A673 (cell line): ENCODE measurements around the gene MST1. TPM values are rescaled to one million over a fixed set of nuclear protein-coding genes. Genes with fewer than 3 reads are reported as not detected.

ENCODE experiments used
- BruUV-seq: library from RNA; stranded (reverse); fragments of 400-500 nt; replicated peaks from 2 replicates; lab custom pipeline; 2021; lab: Mats Ljungman, UMichigan
- CTCF ChIA-PET: fragments of 300-600 bp; sonication (Branson Sonifier 250); formaldehyde crosslinking; loops from one replicate; lab custom pipeline; 2022; ENCODE audit warnings: antibody characterized with exemption; lab: Charles Lee
- POLR2A ChIA-PET: fragments of 300-600 bp; sonication (Branson Sonifier 250); formaldehyde crosslinking; loops from one replicate; lab custom pipeline; 2022; ENCODE audit warnings: antibody characterized with exemption; ENCODE audit not compliant: low non-redundant PET; lab: Charles Lee
- DNase-seq: peaks from one replicate; pipeline ENCODE4 v3.0.0-alpha.2; 2015; ENCODE audit warnings: low spot score
- H3K27ac ChIP-seq: fragments of 200-600 bp; sonication (generic); 2 replicates; pipeline ENCODE4 v1.5.1; 2016; ENCODE audit warnings: mixed run types, low read depth, mild to moderate bottlenecking, mixed read lengths, antibody characterized with exemption, low read length; ENCODE audit not compliant: poor library complexity, severe bottlenecking
- H3K27me3 ChIP-seq: fragments of 200-600 bp; sonication (generic); replicated peaks from 2 replicates; pipeline ENCODE4 v1.6.1; 2017; ENCODE audit warnings: mixed run types, low read depth, mild to moderate bottlenecking, mixed read lengths, antibody characterized with exemption, low read length; ENCODE audit not compliant: insufficient read depth, poor library complexity
- H3K36me3 ChIP-seq: fragments of 200-600 bp; sonication (generic); 2 replicates; pipeline ENCODE4 v1.6.1; 2016; ENCODE audit warnings: mixed run types, mild to moderate bottlenecking, mixed read lengths, antibody characterized with exemption, low read length; ENCODE audit not compliant: insufficient read depth, poor library complexity, severe bottlenecking
- H3K4me1 ChIP-seq: fragments of 200-600 bp; sonication (generic); 2 replicates; pipeline ENCODE4 v1.6.1; 2017; ENCODE audit warnings: mixed run types, mild to moderate bottlenecking, mixed read lengths, antibody characterized with exemption, low read length; ENCODE audit not compliant: insufficient read depth, poor library complexity, severe bottlenecking
- H3K4me3 ChIP-seq: fragments of 200-600 bp; sonication (generic); 2 replicates; pipeline ENCODE4 v1.5.1; 2016; ENCODE audit warnings: low read depth, mixed run types, mild to moderate bottlenecking, mixed read lengths, low read length; ENCODE audit not compliant: poor library complexity, severe bottlenecking
- H3K9me3 ChIP-seq: fragments of 200-600 bp; sonication (generic); 2 replicates; pipeline ENCODE4 v1.6.1; 2016; ENCODE audit warnings: mixed run types, low read depth, mild to moderate bottlenecking, mixed read lengths, antibody characterized with exemption, low read length; ENCODE audit not compliant: poor library complexity, severe bottlenecking
- EZH2 ChIP-seq: fragments of 200-600 bp; sonication (generic); IDR thresholded peaks from 2 replicates; pipeline ENCODE4 v1.6.1; 2017; ENCODE audit warnings: borderline replicate concordance, low read depth, mild to moderate bottlenecking, mixed read lengths, antibody characterized with exemption, low read length; ENCODE audit not compliant: poor library complexity, severe bottlenecking
- intact Hi-C: fragments of 100-400 bp; cut with micrococcal nuclease; formaldehyde crosslinking; loops from one replicate; pipeline ENCODE4 v1.10.0; 2022; ENCODE audit not compliant: unreplicated experiment
- total RNA-seq: library from RNA; stranded (reverse); gene quantifications from 2 replicates; pipeline ENCODE4 v1.2.3, GENCODE V29; 2021
- TF ChIP-seq, protein P1 (sequence below): fragments of 300-800, 200-600 bp; sonication (generic); conservative IDR thresholded peaks from 2 replicates; pipeline ENCODE4 v1.5.1; 2017; ENCODE audit warnings: low read depth, mild to moderate bottlenecking, antibody characterized with exemption, low read length, moderate library complexity, mixed read lengths

The MST1 gene
- total RNA-seq, 1 experiment from 2014 or later, result 3.7 TPM

DNA sequence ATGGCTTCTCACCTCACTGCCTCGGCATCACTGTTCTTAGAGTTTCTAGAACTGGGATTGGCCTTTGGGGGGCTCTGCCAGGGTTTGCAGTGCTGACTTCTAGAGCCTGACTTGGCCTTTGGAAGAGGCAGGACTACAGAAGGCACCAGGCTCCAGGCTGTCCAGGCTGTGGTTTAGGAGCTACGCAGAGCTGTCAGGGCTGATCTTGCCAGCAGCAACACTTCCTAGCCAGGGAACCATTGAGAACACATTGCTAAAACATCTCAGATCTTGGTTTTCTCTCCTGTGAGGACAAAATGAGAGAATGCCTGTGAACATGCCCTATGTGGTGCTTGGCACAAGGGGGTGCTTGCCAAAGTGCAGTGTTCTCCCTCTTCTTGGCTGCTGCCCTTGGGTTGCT lies 49.7 kb downstream of the MST1 start:
- ChIA-PET POLR2A (no interaction called here), CTCF (no interaction called here)
- intact Hi-C loops, result no loop called here
- H3K27me3 ChIP-seq, result no peaks in the 10 kb centered on the region
- H3K36me3 ChIP-seq, result no peaks in the 10 kb centered on the region
- no peaks in the 10 kb centered on the region for H3K9me3 ChIP-seq
- H3K4me3 ChIP-seq, result no peak overlapping the region
- no peak for DNase-seq
- TF ChIP-seq, protein P1, sequence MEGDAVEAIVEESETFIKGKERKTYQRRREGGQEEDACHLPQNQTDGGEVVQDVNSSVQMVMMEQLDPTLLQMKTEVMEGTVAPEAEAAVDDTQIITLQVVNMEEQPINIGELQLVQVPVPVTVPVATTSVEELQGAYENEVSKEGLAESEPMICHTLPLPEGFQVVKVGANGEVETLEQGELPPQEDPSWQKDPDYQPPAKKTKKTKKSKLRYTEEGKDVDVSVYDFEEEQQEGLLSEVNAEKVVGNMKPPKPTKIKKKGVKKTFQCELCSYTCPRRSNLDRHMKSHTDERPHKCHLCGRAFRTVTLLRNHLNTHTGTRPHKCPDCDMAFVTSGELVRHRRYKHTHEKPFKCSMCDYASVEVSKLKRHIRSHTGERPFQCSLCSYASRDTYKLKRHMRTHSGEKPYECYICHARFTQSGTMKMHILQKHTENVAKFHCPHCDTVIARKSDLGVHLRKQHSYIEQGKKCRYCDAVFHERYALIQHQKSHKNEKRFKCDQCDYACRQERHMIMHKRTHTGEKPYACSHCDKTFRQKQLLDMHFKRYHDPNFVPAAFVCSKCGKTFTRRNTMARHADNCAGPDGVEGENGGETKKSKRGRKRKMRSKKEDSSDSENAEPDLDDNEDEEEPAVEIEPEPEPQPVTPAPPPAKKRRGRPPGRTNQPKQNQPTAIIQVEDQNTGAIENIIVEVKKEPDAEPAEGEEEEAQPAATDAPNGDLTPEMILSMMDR, result no peak
- no peak for TF ChIP-seq EZH2
- no peaks in the 10 kb centered on the region for H3K4me1 ChIP-seq
- H3K27ac ChIP-seq, result no peak overlapping the region
- BruUV-seq, result no TSS peak

- no peak overlapping the region for H3K4me3 ChIP-seq
- H3K4me1 ChIP-seq, result no peaks in the 10 kb centered on the region
- no peaks in the 10 kb centered on the region for H3K27me3 ChIP-seq
- ChIA-PET POLR2A (no interaction called here), CTCF (no interaction called here)
- H3K9me3 ChIP-seq, result no peaks in the 10 kb centered on the region
- H3K36me3 ChIP-seq, result no peaks in the 10 kb centered on the region
- DNase-seq, result peak; percentile 1
- intact Hi-C loops, result no loop called here
- no TSS peak for BruUV-seq
- H3K27ac ChIP-seq, result no peak overlapping the region
- TF ChIP-seq EZH2, result no peak
- TF ChIP-seq, protein P1, result no peak
These were observed 50.8 kb downstream of the MST1 start for GRCh38 chr3:49638445-49638844.

DNA sequence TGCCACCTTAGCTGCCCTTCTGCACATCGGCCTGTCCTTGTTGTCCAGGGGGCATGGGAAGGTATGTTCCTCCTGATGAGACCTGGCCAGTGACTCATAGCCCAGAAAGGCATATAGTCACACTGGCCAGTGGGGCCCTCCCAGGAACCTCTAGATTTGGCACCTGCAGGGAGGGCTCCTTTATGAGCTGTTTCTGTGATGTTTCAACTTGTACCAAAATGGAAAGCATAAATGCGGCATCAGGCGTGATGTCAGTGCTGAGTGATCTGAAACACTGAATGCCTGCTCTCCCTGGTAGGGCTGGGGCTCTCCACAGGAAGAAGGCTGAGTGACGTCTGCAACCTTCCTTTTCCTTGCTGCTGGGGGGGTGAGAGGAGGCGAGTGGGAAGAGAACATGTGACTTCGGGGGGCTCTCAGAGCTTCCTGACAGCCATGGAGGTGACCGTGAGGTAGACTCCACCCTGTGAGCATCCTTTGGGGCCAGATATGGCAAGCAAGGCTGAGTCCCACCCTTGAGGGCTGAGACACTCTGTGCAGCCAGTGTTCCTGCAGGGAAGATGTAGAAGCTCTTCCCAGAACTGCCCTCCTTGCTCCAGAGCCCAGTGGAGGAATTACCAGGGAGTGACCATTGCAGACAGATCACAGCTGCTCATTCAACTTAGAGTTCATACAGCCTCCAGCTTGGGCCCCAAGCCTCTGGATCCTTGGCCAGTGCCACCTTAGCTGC lies 52.2 kb downstream of the MST1 start:
- no peaks in the 10 kb centered on the region for H3K4me1 ChIP-seq
- no peaks in the 10 kb centered on the region for H3K36me3 ChIP-seq
- no peaks in the 10 kb centered on the region for H3K27me3 ChIP-seq
- H3K9me3 ChIP-seq, result no peaks in the 10 kb centered on the region
- ChIA-PET CTCF (no interaction called here), POLR2A (no interaction called here)
- H3K4me3 ChIP-seq, result no peak overlapping the region
- TF ChIP-seq EZH2, result no peak
- TF ChIP-seq, protein P1, result no peak
- no TSS peak for BruUV-seq
- no peak for DNase-seq
- intact Hi-C loops, result no loop called here
- H3K27ac ChIP-seq, result no peak overlapping the region
